Transverse colon (tissue), 4 donors: Measurements from ENCODE around the gene HMCN1. TPM values are rescaled to one million over a fixed set of nuclear protein-coding genes. Genes with fewer than 3 reads are reported as not detected.

Experiments
- DNase-seq: peaks from one replicate; pipeline ENCODE4 v3.0.0-alpha.2; 2019
- H3K27ac ChIP-seq, 4 donors: fragments of 200-600 bp; sonication (generic); 2 replicates each; pipeline ENCODE4 v1.5.1; 2016 to 2018; ENCODE audit warnings: inconsistent platforms in 4 of 4
- H3K27me3 ChIP-seq: fragments of 200-600 bp; sonication (generic); 2 replicates; pipeline ENCODE4 v1.5.1; 2017; ENCODE audit warnings: inconsistent platforms
- H3K36me3 ChIP-seq, 4 donors: fragments of 200-600 bp; sonication (generic); 2 replicates each; pipeline ENCODE4 v1.5.1; 2017 to 2019; ENCODE audit warnings: inconsistent platforms in 4 of 4
- H3K4me1 ChIP-seq, 4 donors: fragments of 200-600 bp; sonication (generic); 2 replicates each; pipeline ENCODE4 v1.5.1; 2017 to 2020; ENCODE audit warnings: inconsistent platforms in 4 of 4
- H3K4me3 ChIP-seq, 4 donors: fragments of 200-600 bp; sonication (generic); 1 replicate in 1 of 4; 2 replicates in 3 of 4; pipeline versions ENCODE4 v1.5.1 to v1.6.1; 2017 to 2019; ENCODE audit warnings: inconsistent platforms in 4 of 4
- H3K9me3 ChIP-seq, 2 donors: fragments of 200-600 bp; sonication (generic); 2 replicates each; pipeline ENCODE4 v1.5.1; 2017 to 2019; ENCODE audit warnings: inconsistent platforms in 2 of 2
- CTCF ChIP-seq, 5 experiments: fragments of 200-600 bp in 3 of 5; fragments of 450-650 bp in 2 of 5; sonication (generic) in 3 of 5; IDR thresholded peaks; 1 replicate in 2 of 5; 2 replicates in 3 of 5; pipeline ENCODE4 v1.5.1; 2016 to 2017; ENCODE audit warnings: antibody characterized with exemption in 5 of 5, inconsistent platforms in 3 of 5, mild to moderate bottlenecking in 2 of 5, moderate library complexity in 1 of 5
- EP300 ChIP-seq: sonication (generic); formaldehyde crosslinking; IDR thresholded peaks from one replicate; pipeline ENCODE4 v1.6.1; 2017; ENCODE audit warnings: antibody characterized with exemption, low read depth
- POLR2A ChIP-seq: fragments of 450-650 bp; IDR thresholded peaks from one replicate; pipeline ENCODE4 v1.6.1; 2016; ENCODE audit warnings: antibody characterized with exemption, mild to moderate bottlenecking, moderate library complexity
- POLR2AphosphoS5 ChIP-seq, 3 donors: sonication (generic); formaldehyde crosslinking; IDR thresholded peaks; one replicate each; pipeline ENCODE4 v1.6.1; 2016; ENCODE audit warnings: antibody characterized with exemption in 3 of 3
- WGBS, 2 donors: methylation state at CpG; one replicate each; pipeline ENCODE4 v1.1.5; 2018; ENCODE audit warnings: low coverage in 1 of 2; 5-methylcytosine and 5-hydroxymethylcytosine counted together
- in situ Hi-C, 4 donors: fragments of 200-750 bp; cut with MboI; loops; one replicate each; pipeline versions ENCODE4 v1.15.0 to v1.15.1; 2017; ENCODE audit warnings: low sequenced_read_pairs in 3 of 4, low pct_ligation_motif_present in 1 of 4, low pct_unique_long_range_greater_than_20kb in 1 of 4
- intact Hi-C: fragments of 100-400 bp; cut with DNase I; formaldehyde crosslinking; loops from one replicate; pipeline ENCODE4 v1.15.1; 2023; ENCODE audit warnings: low total_unique reads
- total RNA-seq, 4 donors: library from RNA; depleted of rRNA; stranded (reverse); fragments of >200 nt; gene quantifications; one replicate each; pipeline ENCODE4 v1.1.0, GENCODE V29; 2016

HMCN1 gene
- total RNA-seq, 4 donors from 2014 or later = 1.1 to 2.7 (median 2.1) TPM

- in situ Hi-C loops = no loop called here
- no peaks in the 10 kb centered on the region for H3K36me3 ChIP-seq
- no peak for DNase-seq
- 72 to 75% methylated on average over 3 to 4 of the region's 4 CpGs for WGBS, 2 donors
- TF ChIP-seq POLR2AphosphoS5 (IDR thresholded peaks at IDR 0.05) (no peak), POLR2A (no peak), EP300 (no peak), CTCF (IDR thresholded peaks at IDR 0.05) (no peak)
- H3K9me3 ChIP-seq = no peaks in the 10 kb centered on the region
- H3K27me3 ChIP-seq = no peaks in the 10 kb centered on the region
- H3K4me1 ChIP-seq = no peaks in the 10 kb centered on the region
- H3K4me3 ChIP-seq = no peak overlapping the region
- no peak overlapping the region for H3K27ac ChIP-seq
- intact Hi-C loops = no loop called here
Observed at GRCh38 chr1:186076006-186076405, 341.8 kb downstream of the HMCN1 start.

- TF ChIP-seq EP300 = no peak
- TF ChIP-seq POLR2AphosphoS5 (IDR thresholded peaks at IDR 0.05) = no peak
- no peak for TF ChIP-seq POLR2A
- TF ChIP-seq CTCF (IDR thresholded peaks at IDR 0.05) = no peak
- in situ Hi-C loops (no loop called here), intact Hi-C loops (no loop called here)
- WGBS, 2 donors = 59 to 69% methylated on average over 2 of the region's 2 CpGs
- Histone ChIP-seq H3K4me3 (no peak overlapping the region), H3K27ac (no peak overlapping the region), H3K36me3 (no peaks in the 10 kb centered on the region), H3K27me3 (no peaks in the 10 kb centered on the region), H3K9me3 (no peaks in the 10 kb centered on the region), H3K4me1 (peaks cover 0 to 6% (median 3%) of the 10 kb centered on the region in 4 donors)
- DNase-seq = no peak
Observed at GRCh38 chr1:186078245-186078644, 344.1 kb downstream of the HMCN1 start.

- H3K27ac ChIP-seq = no peak overlapping the region
- H3K36me3 ChIP-seq = no peaks in the 10 kb centered on the region
- no peaks in the 10 kb centered on the region for H3K9me3 ChIP-seq
- in situ Hi-C loops = no loop called here
- intact Hi-C loops = no loop called here
- H3K27me3 ChIP-seq = no peaks in the 10 kb centered on the region
- no peak for DNase-seq
- TF ChIP-seq CTCF (IDR thresholded peaks at IDR 0.05) = no peak
- no peak for TF ChIP-seq POLR2AphosphoS5 (IDR thresholded peaks at IDR 0.05)
- no peak for TF ChIP-seq POLR2A
- no peak for TF ChIP-seq EP300
- H3K4me1 ChIP-seq = peaks cover 0 to 6% (median 3%) of the 10 kb centered on the region in 4 donors
- no peak overlapping the region for H3K4me3 ChIP-seq
- 80 to 83% methylated on average over 3 to 7 of the region's 7 CpGs for WGBS, 2 donors
Observed at GRCh38 chr1:186079084-186079684, 345.0 kb downstream of the HMCN1 start.

- TF ChIP-seq POLR2A = no peak
- TF ChIP-seq CTCF (IDR thresholded peaks at IDR 0.05) = peak in 1 of 5 experiments; percentile 9
- TF ChIP-seq EP300 = peak; percentile 9
- peak; percentile 36 to 63 (median 48) for TF ChIP-seq POLR2AphosphoS5 (IDR thresholded peaks at IDR 0.05)
- peaks cover 0 to 6% (median 3%) of the 10 kb centered on the region in 4 donors for H3K4me1 ChIP-seq
- H3K4me3 ChIP-seq = no peak overlapping the region
- H3K27me3 ChIP-seq = no peaks in the 10 kb centered on the region
- in situ Hi-C loops (no loop called here), intact Hi-C loops (no loop called here)
- DNase-seq = peak; percentile 86
- no peaks in the 10 kb centered on the region for H3K9me3 ChIP-seq
- WGBS, 2 donors = 30 to 34% methylated on average over 5 to 6 of the region's 6 CpGs
- H3K36me3 ChIP-seq = no peaks in the 10 kb centered on the region
- H3K27ac ChIP-seq = peak overlapping the region in 3 of 4 donors; percentile 1 to 45 (median 34)
Observed at GRCh38 chr1:186082235-186082937, 348.2 kb downstream of the HMCN1 start.
